HG02642 (cell line): ENCODE data around the gene ACTR2.
A peak's percentile ranks its signal among the peaks of the same experiment; 100 is the strongest.
"Not testable (repeated sequence)": the region's sequence is repeated elsewhere in the genome, so short reads cannot be mapped to it uniquely, and the experiment has no call there.

Experiments used
- ATAC-seq: cut with Tn5 transposase; IDR thresholded peaks from one replicate; pipeline ENCODE4 v1.9.1; 2021; ENCODE audit warnings: mild to moderate bottlenecking; ENCODE audit not compliant: unreplicated experiment, poor library complexity

Gene ACTR2

DNA sequence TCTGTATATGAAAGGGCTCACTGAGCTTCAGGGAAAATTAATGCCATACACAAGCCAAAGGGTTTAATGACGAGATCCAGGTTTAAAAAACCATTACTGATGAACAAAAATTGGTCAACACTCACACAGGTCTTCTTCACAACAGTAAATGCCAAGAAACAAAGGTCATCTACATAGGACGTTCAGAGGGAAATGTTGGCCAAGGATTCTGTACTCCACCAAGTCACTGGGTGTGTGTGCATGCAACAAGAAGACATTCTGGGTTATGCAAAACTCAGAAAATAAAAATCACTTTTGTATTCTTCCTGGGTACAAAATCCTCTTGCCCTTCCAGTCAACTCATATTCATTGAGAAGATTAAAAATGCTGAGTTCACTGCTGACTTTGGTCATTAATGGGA is 78.3 kb downstream of the ACTR2 start:
- ATAC-seq, result no peak

DNA sequence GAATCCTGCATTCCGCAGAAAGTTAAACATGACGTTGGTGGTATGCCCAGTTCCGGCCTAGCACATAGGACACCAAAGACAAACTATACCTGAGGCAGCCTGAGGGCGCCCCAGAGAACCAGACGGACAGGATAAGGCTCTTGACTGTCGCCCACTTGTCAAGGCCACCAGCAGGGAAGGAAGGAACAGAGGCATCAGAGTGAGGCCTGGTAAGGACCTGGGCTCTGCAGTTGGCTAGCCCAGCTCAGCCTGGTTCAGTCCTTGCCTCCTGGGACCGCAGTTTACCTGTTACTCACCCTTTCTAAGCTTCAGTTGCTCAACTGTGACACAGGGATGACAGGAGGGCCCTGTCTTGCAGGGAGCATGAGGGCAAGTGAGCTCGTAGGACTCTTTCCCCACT is 82.1 kb downstream of the ACTR2 start:
- no peak for ATAC-seq

DNA sequence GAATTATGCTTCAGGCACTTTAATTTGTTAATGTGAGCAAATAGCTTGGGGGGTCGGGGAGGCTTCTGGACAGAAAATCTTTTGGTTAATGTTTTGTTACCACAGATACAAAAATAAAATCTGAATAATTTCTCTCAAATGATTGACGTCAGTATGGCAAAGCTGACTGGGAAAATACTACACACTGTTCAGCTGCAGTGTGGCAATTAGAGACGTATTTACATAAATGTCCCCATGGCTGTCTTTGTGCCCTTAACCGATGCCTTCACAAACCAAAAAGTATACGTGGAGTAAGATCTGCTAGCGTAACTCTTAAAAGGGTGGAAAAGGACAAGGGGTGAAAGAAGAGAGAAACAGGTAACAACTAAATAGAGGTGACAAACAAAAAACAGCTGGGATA is 83.4 kb downstream of the ACTR2 start:
- no peak for ATAC-seq

DNA sequence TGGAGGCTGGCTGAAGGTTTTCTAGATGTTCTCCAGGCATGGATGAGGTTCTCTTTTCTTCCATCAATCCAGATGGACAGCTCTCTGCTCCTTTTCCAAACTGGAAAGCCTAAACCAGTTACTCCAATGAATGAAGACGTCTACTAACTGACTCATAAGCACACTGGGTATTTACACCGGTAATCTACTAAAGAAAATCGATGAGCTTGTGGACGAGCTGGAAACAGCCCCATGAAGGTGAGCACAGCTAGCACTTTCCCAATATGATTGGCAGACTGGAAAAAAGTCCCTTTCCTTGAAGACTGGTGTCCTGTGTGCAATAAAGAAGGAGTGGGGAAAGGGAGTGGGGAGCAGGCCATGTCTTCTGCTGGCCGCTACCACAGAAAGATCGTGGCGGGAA is 84.0 kb downstream of the ACTR2 start:
- no peak for ATAC-seq

DNA sequence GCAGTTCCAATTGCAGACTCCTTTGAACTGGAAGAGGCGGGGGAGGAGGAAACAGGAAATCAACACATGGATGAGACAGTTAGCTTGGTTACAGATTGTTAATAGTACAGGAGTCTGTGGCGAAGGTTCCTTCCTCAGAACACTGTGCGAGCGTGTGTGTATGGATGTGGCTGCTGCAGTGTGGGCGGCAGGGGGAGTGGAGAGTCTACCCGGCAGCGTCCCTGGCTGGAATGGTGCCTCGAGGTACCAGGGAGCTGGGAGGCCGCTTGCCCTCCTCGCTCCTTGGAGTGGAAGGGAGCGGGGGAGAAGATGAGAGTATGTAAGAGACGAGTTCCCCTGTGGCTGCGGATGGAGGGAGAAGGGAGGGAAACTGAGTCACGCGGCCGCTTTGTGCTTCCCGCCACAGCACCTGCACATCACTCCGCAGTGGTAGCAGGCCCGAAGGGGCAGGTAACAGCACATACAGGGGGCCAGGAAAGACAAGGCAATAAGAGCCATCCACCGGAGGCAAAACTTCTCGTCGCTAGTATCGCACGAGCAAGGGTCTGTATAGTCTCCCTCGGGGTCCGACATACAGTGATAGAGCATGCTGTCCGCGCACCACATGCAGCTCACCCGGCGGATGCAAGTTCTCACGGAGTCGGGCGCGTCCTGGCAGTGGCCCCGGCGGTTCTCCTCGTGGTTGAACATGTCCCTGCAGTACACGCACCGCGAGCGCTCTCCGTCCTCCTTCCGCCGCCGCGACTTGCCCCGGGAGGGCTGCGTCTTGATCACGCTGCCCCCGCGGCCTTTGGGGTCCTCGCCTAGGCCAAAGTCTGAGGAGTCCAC is 85.7 kb downstream of the ACTR2 start:
- ATAC-seq, result no peak

DNA sequence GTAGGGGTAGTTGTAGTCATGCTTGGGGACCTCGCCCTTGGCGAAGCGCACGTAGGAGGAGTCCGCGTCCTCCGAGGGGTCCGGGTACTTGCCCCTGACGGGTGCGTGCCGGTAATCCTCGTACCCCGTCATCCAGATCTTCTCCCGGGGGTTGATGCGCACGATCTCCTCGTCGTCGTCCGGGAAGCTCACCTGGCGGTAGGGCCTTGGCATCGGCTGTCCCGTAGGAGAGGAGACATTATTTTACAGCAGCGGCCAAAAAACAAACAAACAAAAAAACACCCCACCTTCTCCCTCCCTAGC is 86.3 kb downstream of the ACTR2 start:
- ATAC-seq, result no peak

DNA sequence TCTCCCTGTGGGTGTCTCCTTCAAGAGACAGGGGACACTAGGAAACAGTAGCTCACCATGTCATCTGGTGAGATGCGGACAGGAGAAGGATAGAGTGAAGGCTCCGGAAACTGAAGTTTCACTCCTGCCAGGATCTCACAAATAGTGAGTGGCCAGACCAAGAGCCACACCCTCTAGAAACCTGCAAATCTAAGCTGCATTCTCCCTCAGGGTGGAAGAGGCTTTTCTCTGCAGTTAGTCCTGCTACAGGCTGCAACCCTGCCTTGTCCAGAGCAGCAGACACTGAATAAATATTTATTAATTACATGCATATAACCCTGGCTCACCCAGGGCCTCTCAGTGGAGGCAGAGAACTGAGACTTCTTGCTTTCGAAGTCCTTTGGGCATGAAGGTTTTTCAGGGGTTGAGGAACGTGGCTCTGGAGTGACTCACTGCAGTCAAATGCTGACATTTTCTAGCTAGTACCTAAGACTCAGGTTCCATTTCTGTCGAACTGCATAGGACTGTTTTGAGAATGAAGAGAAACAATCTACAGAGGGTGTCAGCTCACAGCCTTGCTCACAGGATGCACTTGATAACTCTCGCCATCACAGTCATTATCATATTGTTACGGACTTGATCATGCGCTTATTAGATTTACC is 87.3 kb downstream of the ACTR2 start:
- no peak for ATAC-seq

DNA sequence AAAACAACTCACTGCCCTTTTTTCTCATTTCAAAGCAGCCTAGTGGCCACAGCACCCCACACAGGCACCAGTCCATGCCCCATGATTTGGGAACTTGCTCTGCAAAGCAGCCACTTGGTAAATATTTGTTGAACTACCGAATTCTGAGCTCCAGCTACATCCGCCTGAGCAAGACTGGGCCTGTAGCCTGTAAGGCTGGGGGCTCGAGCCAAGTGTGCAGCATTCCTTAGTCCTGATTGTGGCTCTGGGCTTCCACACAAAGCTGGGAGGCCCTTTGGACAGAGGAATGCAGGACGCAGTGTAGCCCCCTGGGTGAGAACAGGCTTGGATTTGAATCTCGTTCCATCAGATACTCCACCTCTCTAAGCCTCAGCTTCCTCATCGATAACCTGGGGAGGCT is 88.4 kb downstream of the ACTR2 start:
- no peak for ATAC-seq

DNA sequence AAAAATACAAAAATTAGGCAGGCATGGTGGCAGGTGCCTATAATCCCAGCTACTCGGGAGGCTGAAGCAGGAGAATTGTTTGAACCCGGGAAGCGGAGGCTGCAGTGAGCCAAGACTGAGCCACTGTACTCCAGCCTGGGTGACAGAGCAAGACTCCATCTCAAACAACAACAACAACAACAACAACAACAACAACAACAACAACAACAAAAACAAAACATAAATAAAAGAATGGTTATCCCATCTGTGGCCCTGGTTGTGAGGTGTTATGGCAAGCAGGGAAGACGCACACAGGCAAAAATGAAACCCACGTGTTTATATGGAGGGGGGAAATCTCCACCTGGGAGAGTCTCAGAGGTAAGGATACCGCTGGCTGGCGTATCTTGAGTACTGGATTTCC is 89.7 kb downstream of the ACTR2 start:
- not testable (repeated sequence) for ATAC-seq

DNA sequence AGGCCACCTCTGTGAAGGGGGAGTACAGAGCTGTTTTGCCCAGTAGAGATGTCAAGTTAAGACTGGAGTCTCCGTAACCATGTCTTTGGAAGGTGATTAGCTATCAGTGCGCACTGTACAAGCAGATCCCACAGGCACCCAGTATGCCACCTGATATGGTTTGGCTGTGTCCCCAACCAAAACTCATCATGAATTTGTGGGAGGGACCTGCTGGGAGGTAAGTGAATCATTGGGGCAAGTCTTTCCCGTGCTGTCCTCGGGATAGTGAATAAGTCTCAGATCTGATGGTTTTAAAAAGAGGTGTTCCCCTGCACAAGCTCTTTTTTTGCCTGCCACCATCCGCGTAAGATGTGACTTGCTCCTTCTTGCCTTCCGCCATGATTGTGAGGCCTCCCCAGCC is 90.2 kb downstream of the ACTR2 start:
- ATAC-seq, result no peak

DNA sequence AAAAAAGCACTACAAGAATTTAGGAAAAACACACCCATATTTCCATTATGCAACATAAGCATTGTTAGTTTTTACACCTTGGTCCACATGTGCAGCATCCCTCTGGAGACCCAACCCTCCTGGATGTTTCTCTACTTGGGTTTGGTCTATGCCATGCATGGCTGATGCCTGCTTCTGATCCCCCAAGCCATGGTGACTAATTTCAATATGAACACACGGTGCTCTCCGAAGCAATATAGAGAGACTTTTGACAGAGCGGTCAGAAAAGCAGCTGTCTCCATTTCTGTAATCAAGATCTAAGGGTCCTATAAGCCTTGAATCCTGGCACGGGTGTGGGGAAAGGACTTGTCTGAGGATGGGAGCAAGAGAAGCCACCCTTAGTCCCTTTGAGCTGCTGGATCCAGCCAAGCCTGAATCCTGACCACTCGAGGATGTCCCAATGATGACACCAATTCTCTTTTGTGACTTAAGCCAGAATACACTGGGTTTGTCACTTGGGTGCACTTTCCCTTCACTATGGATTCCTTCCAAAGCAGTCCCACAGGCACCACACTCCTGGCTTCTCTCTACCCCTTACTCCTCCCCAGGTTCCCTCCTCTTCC is 91.5 kb downstream of the ACTR2 start:
- ATAC-seq, result no peak

DNA sequence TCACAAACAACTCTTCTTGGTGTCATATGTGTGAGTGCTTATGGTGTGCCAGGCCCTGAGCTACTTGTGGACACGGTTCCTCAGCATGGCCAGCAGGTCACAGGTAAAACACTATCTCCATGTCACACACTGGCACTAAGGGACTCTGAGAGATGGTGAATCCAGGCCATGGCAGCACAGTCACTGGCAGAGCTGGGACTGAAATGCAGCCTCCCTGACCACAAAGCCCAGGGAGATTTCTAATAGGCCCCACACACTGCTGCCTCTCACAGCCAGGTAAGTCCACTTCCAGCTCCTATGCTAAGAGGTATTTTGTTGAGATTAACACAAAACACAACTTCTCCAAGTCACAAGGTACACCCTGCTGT is 92.0 kb downstream of the ACTR2 start:
- no peak for ATAC-seq

DNA sequence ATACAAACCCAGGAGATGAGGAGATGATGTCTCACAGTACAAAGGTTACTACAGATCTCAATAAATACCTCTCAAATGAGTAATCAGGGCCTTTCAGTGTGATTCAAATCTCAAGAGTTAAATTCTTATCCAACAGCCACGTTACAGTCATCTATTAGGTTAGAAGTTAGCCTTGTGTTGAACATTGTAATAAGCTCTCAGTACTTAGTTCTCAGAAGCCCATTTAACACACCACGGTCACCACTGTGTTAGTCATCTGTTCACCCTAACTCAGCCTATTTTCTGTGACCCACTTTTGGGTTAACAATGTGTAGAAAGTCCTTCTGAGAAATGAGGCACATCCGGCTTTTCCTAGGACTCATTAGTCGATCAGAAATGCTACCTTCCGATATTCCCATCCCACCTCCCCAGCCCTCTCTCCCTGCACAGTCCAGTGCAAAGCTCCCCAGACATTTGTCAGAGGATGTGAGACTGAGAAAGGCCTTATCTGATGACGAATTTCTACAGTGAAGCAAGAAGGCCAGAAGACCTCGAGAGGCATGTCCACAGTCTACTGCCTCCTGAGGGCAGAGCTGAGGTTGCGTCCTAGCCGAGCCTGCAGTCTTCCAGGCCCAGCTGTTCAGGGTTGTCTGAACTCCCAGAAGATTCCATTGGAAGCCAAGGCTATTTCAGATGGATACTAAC is 92.6 kb downstream of the ACTR2 start:
- ATAC-seq, result peak; percentile 61
